Central memory CD8-positive, alpha-beta T cell (primary cell): Measurements from ENCODE around the gene LYZL1.
"Not testable (repeated sequence)": the region's sequence is repeated elsewhere in the genome, so short reads cannot be mapped to it uniquely, and the experiment has no call there.

ENCODE experiments used
- ATAC-seq: fragments of 150-1000 bp; cut with Tn5 transposase; replicated peaks from 2 replicates; pipeline ENCODE4 v1.10.0; 2022; ENCODE audit warnings: mild to moderate bottlenecking, moderate FRiP score, moderate number of reproducible peaks; ENCODE audit not compliant: poor library complexity, severe bottlenecking; ENCODE audit errors: extremely low read depth
- DNase-seq, 2 donors: peaks; one replicate each; pipeline ENCODE4 v3.0.0; 2021; ENCODE audit warnings: low spot score in 2 of 2
- H3K27ac Mint-ChIP-seq: one replicate; pipeline ENCODE4 v1.8.0; 2022; ENCODE audit warnings: low read depth, mild to moderate bottlenecking, moderate library complexity, mixed read lengths
- H3K27me3 Mint-ChIP-seq: one replicate; pipeline ENCODE4 v1.8.0; 2022; ENCODE audit warnings: mixed read lengths
- H3K36me3 Mint-ChIP-seq: one replicate; pipeline ENCODE4 v1.8.0; 2022; ENCODE audit warnings: mild to moderate bottlenecking, moderate library complexity, mixed read lengths; ENCODE audit not compliant: insufficient read depth
- H3K4me1 Mint-ChIP-seq: one replicate; pipeline ENCODE4 v1.8.0; 2022; ENCODE audit warnings: mixed read lengths
- H3K4me3 Mint-ChIP-seq: one replicate; pipeline ENCODE4 v1.8.0; 2022; ENCODE audit warnings: mild to moderate bottlenecking, moderate library complexity, mixed read lengths
- H3K9me3 Mint-ChIP-seq: one replicate; pipeline ENCODE4 v1.8.0; 2022; ENCODE audit warnings: mixed read lengths

The LYZL1 gene

GRCh38 chr10:29348836-29349235, 60.0 kb downstream of the LYZL1 start:
- H3K27ac Mint-ChIP-seq, result no peak overlapping the region
- peaks cover 29% of the 10 kb centered on the region for H3K27me3 Mint-ChIP-seq
- no peak for DNase-seq
- H3K4me3 Mint-ChIP-seq, result no peak overlapping the region
- no peak for ATAC-seq
- H3K9me3 Mint-ChIP-seq, result no peaks in the 10 kb centered on the region
- no peaks in the 10 kb centered on the region for H3K4me1 Mint-ChIP-seq
- no peaks in the 10 kb centered on the region for H3K36me3 Mint-ChIP-seq

GRCh38 chr10:29353305-29353704, 64.4 kb downstream of the LYZL1 start:
- Mint-ChIP-seq H3K4me1 (no peaks in the 10 kb centered on the region), H3K36me3 (no peaks in the 10 kb centered on the region), H3K27ac (no peak overlapping the region), H3K27me3 (peaks cover 26% of the 10 kb centered on the region), H3K9me3 (no peaks in the 10 kb centered on the region), H3K4me3 (no peak overlapping the region)
- no peak for DNase-seq
- ATAC-seq, result no peak

DNA sequence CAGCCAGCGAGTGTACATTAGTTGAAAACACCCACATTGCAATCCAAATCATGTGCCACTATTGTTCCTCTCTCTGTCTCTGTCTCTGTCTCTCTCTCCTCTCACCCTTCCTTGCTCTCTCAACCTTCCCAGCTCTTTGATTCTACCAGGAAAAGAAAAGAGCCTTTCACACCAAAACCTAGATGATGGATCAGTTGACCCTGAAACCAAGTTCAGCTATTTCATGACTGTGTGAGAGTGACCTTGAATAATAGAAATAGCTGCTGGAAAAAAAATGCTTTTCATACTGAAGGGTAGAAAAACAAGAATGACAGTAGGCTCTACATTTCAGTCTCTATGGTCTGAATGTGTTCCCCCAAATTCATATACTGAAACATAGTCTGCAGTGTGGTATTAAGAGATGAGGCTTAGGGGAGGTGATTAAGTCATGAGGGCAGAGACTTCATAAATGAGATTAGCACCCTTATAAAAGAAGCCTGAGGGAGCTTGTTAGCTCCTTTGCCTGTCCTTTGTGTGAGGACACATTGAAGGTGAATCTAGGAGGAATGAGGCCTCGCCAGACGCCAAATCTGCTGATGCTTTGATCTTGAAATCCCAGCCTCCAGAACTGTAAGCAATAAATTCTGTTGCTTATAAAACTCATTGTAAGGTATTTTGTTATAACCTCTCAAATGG, 65.2 kb downstream of the LYZL1 start:
- Mint-ChIP-seq H3K4me1 (no peaks in the 10 kb centered on the region), H3K4me3 (no peak overlapping the region), H3K27ac (no peak overlapping the region), H3K27me3 (peaks cover 20% of the 10 kb centered on the region), H3K9me3 (no peaks in the 10 kb centered on the region), H3K36me3 (no peaks in the 10 kb centered on the region)
- no peak for ATAC-seq
- DNase-seq, result no peak

GRCh38 chr10:29355411-29355991, 66.6 kb downstream of the LYZL1 start:
- no peaks in the 10 kb centered on the region for H3K4me1 Mint-ChIP-seq
- H3K27ac Mint-ChIP-seq, result no peak overlapping the region
- no peaks in the 10 kb centered on the region for H3K9me3 Mint-ChIP-seq
- DNase-seq (no peak), ATAC-seq (no peak)
- peaks cover 1% of the 10 kb centered on the region for H3K36me3 Mint-ChIP-seq
- peaks cover 9% of the 10 kb centered on the region for H3K27me3 Mint-ChIP-seq
- no peak overlapping the region for H3K4me3 Mint-ChIP-seq

- Mint-ChIP-seq H3K36me3 (peaks cover 2% of the 10 kb centered on the region), H3K4me3 (no peak overlapping the region), H3K27me3 (peaks cover 9% of the 10 kb centered on the region), H3K4me1 (no peaks in the 10 kb centered on the region), H3K9me3 (no peaks in the 10 kb centered on the region), H3K27ac (no peak overlapping the region)
- ATAC-seq (no peak), DNase-seq (no peak)
Measured at GRCh38 chr10:29356931-29357330, 68.1 kb downstream of the LYZL1 start.

DNA sequence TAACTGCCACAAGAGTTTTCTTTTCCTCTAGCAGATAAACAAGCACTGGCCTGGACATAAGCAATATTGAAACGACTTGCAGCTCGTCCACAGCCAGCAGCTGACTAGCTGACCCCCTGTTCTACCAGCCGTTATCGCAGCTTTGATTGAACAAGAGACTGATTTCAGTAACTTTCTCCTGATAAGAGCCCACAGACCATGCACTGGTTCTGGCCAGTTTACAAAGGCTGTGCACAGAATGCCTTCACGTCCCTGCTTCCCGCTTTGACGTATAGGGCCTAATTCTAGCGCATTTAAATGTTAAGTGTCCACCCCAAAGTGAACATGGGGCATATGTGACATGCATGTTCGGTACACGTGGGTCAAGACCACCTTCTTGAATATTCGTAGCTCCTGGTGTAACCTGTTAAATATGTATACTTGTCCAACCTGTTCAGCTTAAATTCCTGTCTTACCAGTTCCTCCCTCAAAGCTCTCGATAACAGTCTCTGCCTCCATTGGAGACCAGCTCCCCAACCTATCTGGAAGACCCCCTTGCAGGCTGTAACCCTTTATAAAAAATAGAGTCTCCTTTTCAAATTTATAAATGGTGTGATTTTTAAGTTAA, 69.2 kb downstream of the LYZL1 start:
- peaks cover 2% of the 10 kb centered on the region for H3K36me3 Mint-ChIP-seq
- H3K9me3 Mint-ChIP-seq, result no peaks in the 10 kb centered on the region
- no peak overlapping the region for H3K4me3 Mint-ChIP-seq
- H3K27ac Mint-ChIP-seq, result no peak overlapping the region
- no peak for DNase-seq
- no peaks in the 10 kb centered on the region for H3K4me1 Mint-ChIP-seq
- peaks cover 9% of the 10 kb centered on the region for H3K27me3 Mint-ChIP-seq
- ATAC-seq, result no peak

GRCh38 chr10:29360215-29360853, 71.5 kb downstream of the LYZL1 start:
- not testable (repeated sequence) for H3K27me3 Mint-ChIP-seq, H3K27ac Mint-ChIP-seq, H3K4me3 Mint-ChIP-seq, ATAC-seq, DNase-seq, H3K4me1 Mint-ChIP-seq, H3K36me3 Mint-ChIP-seq, H3K9me3 Mint-ChIP-seq
